HCT116 (cell line): ENCODE data around the gene POM121L12.

Source experiments
- ATF3 ChIP-seq: IDR thresholded peaks from 2 replicates; pipeline ENCODE4 v1.6.1; 2012
- CTCF ChIP-seq, 3 experiments: fragments of 200-600 bp in 1 of 3; sonication (generic) in 1 of 3; IDR thresholded peaks in 2 of 3; conservative IDR thresholded peaks in 1 of 3; 2 replicates each; pipeline ENCODE4 v1.5.1; 2012 to 2017; ENCODE audit warnings: low read depth in 2 of 3, low read length in 2 of 3, antibody characterized with exemption in 1 of 3, borderline replicate concordance in 1 of 3, control low read depth in 1 of 3, mild to moderate bottlenecking in 1 of 3, mixed read lengths in 1 of 3, mixed run types in 1 of 3, moderate library complexity in 1 of 3; ENCODE audit not compliant: insufficient read depth in 1 of 3
- ELF1 ChIP-seq: IDR thresholded peaks from 2 replicates; pipeline ENCODE4 v1.6.1; 2012; ENCODE audit warnings: low read depth, borderline replicate concordance
- FOSL1 ChIP-seq: IDR thresholded peaks from 2 replicates; pipeline ENCODE4 v1.6.1; 2012; ENCODE audit warnings: low read depth
- MAX ChIP-seq: IDR thresholded peaks from 2 replicates; pipeline ENCODE4 v1.6.1; 2012
- POLR2A ChIP-seq: IDR thresholded peaks from 2 replicates; pipeline ENCODE4 v1.7.0; 2011; ENCODE audit warnings: borderline replicate concordance; ENCODE audit not compliant: insufficient read depth, insufficient read length; ENCODE audit errors: extremely low read depth
- POLR2AphosphoS5 ChIP-seq: IDR thresholded peaks from 2 replicates; pipeline ENCODE4 v1.6.1; 2011; ENCODE audit warnings: mild to moderate bottlenecking, low read depth, low read length, moderate library complexity

GRCh38 chr7:53068673-53069072 lies 33.2 kb downstream of the POM121L12 start:
- TF ChIP-seq MAX (no peak), CTCF (IDR thresholded peaks at IDR 0.05 in 2 of 3, conservative IDR thresholded peaks at IDR 0.05 in 1 of 3; ENCODE audit: borderline replicate concordance in 1 of 3, insufficient read depth in 1 of 3, low read depth in 2 of 3, low read length in 2 of 3) (no peak), POLR2AphosphoS5 (no peak), ELF1 (no peak), FOSL1 (no peak), POLR2A (no peak), ATF3 (no peak)
